Daoy (cell line): ENCODE results near the gene AXL. TPM values are rescaled to one million over a fixed set of nuclear protein-coding genes. Genes with fewer than 3 reads are reported as not detected.

Experiments used
- DNase-seq: peaks from one replicate; pipeline ENCODE4 v3.0.0-alpha.2; 2015; ENCODE audit warnings: low read depth
- total RNA-seq: library from RNA; depleted of rRNA; stranded (reverse); fragments of >200 nt; shearing (Covaris generic); gene quantifications from 2 replicates; pipeline ENCODE4 v1.2.3, GENCODE V29; 2014

AXL gene
- total RNA-seq, 1 experiment from 2014 or later = 170 TPM

DNA sequence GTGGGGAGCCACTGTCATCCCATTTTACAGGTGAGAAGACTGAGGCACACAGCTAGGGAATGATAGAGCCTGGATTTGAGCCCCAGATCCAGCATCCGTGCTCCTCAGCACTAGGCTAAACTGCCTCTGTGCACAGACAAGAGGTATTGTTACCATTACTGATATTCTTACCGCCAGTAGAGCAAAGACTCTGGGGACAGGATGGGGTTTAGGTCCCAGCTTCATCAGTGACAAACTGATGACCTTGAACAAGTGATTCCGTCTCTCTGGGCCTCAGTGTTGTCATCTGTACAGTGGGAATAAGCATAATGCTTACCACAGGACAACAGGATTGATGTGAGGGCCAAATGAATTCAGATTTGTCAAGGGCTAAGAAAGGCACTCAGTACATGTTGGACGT is 16.5 kb downstream of the AXL start:
- DNase-seq = no peak

DNA sequence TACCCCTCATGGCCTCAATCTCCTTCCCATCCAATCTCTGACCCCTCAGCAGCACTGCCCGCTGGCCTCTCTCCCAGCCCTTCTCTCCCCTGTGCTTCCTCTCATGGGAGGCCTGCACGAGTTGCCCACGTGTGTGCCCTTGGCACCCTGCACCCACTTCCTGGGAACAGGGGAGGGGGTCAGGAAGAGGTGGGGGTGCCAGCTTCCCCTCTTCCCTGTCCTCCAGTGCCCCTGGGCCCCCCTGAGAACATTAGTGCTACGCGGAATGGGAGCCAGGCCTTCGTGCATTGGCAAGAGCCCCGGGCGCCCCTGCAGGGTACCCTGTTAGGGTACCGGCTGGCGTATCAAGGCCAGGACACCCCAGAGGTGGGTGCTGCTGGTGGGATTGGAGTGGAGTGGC is 19.2 kb downstream of the AXL start:
- DNase-seq = no peak

DNA sequence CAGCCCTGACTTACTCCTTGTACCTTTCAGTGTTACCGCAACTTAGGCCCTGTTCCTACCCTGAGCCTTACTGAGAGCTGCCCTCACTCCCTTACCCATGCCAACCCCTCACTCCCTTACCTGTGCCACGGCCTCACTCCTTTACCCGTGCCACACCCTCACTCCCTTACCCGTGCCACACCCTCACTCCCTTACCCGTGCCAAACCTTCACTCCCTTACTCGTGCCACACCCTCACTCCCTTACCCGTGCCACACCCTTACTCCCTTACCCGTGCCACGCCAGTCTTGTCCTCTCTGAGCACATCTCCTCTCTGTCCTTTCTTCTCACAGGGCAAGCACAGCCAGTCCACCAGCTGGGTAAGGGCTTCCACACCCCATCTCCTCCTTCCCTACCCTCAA is 20.3 kb downstream of the AXL start:
- no peak for DNase-seq

DNA sequence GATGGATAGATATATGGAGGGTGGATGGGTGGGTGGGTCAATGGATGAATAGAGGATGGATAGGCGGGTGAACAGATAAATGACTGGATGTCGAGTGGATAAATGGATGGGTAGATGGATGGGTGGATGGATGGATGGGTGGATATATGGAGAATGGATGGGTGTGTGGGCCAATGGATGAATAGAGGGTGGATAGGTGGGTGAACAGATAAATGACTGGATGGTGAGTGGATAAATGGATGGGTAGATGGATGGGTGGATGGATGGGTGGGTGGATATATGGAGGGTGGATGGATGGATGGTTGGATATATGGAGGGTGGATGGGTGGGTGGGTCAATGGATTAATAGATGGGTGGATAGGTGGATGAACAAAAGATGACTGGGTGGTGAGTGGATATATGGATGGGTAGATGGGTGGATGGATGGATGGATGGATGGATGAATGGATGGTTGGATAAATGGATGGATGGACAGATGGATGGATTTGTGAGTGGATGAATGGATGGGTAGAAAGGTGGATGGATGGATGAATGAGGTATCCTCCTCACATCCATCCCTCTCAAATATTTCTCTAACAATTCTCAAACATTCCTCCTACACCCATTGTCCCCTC is 21.0 kb downstream of the AXL start:
- DNase-seq = no peak

DNA sequence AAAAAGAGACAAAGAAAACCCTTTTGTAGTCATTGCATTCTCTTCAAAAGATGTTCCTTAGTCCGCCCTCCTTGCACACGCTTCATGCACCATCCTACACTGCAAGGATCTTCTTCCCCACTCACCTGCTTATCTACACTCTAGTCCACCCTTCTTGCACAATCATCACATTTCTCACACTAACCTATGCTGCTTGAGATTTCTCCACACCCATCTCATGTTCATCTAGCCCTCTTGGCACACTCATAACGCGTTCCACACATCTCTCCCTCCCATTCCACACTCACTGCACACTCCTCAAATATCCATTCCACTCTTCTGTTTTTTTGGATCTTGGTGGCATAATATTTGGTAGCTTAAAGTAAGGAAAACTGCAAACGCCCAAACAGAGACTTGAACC is 22.8 kb downstream of the AXL start:
- no peak for DNase-seq

DNA sequence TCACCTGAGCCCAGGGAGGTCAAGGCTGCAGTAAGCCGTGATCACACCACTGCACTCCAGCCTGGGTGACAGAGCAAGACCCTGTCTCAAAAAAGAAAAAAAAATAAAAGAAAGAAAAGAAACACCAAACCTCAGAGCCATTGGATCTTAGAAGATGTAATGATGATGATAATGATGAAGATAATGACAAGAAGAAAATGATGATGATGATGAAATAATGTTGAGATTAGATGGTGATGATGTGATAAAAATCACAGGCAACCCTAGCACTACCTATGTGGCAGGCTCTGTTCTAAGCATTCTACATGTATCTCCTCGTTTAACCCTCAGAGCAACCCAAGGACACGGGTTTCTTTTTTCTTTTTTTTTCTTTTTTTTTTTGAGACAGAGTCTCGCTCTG is 25.1 kb downstream of the AXL start:
- no peak for DNase-seq

DNA sequence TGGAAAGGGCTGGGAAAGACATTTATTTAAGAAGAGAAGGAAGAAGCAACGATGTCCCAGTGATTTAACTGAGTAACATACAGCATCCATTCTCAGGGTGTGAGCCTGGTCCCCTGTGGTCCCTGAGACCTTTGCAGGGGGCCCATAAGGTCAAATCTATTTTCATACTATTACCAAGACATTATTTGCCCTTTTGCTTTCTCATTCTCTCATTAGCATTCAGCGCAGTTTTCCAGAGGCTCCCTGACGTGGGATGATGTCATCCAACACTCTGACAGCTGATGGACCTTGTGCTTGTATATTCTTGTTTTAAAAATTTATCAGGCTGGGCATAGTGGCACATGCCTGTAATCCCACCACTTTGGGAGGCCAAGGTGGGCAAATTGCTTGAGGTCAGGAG is 26.8 kb downstream of the AXL start:
- no peak for DNase-seq

DNA sequence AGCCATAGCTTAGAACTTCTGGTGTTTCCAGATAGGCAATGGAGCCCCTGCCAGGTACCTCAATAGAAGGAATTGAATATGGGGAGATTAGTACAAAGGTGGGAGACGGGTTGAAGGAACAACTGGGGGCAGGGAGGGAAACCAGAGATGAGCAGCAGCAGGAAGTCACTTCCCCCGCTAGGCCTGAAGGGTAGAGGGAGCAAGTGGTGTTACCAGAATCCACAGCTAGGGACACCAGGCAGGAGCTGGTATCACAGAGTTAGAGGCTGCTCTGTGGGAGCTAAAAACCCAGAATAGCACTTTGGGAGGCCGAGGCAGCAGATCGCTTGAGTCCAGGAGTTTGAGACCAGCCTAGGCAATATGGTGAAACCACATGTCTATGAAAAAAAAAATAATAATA is 29.9 kb downstream of the AXL start:
- no peak for DNase-seq

DNA sequence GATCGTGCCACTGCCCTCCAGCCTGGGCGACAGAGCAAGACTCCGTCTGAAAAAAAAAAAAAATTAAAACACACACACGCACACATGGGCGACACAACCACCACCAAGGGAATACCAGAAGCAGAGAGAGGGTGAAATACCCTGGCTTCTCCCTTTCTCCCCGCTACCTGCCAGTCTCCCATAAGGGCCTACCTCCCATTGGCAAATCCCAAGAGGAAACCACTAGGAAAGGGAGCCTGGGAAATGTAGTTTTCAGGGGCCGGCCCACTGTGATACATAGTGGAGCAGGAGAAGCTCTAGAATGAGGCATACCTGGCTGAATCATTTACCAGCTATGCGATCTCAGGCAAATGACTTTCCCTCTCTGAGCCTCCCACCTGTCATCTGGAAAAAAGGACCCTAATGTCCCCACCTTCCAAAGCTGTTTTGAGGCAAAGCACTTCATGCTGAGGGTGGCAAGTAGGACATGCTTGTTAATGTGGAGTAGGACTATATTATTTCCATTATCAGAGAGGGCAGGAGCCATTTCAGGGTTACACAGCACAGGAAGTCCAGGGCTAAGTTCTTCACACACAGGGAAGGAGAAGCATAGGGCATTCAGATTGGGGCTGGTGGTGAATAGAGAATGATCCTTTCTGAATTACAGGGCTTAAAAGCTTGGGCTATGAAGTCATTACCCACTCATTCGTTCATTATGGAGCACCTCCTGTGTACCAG is 30.8 kb downstream of the AXL start:
- no peak for DNase-seq

DNA sequence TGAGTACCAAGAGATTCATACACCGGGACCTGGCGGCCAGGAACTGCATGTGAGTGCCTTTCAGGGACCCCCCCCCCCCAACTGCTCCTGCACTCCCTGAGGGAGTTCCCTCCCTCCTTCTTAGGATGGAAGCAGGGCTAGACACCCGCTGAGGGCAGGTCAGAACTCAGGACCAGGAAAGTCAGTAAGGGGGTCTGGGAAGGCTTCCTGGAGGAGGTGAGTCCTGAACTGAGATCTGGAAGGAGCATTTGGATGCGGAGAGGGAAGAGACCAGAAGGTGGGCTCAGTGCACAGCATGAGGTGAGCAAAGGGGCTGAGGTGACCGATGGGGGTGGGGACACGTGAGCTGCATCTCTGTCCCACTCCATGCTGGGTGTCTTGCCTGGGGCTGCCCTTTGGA is 34.6 kb downstream of the AXL start:
- no peak for DNase-seq

DNA sequence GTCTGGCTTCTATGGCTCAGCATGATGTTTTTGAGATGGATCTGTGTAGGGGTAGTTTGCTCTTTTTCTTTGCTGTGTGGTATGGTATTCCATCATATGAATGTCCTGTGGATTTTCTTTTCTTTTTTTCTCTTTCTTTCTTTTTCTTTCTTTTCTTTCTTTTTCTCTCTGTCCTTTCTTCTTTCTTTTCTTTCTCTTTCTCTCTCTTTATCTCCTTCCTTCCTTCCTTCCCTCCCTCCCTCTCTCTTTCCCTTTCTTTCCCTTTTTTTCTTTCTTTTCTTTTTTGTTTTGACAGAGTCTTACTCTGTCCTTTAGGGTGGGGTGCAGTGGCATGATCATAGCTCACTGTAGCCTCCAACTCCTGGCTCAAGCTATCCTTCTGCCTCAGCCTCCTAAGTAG is 36.1 kb downstream of the AXL start:
- DNase-seq = no peak

DNA sequence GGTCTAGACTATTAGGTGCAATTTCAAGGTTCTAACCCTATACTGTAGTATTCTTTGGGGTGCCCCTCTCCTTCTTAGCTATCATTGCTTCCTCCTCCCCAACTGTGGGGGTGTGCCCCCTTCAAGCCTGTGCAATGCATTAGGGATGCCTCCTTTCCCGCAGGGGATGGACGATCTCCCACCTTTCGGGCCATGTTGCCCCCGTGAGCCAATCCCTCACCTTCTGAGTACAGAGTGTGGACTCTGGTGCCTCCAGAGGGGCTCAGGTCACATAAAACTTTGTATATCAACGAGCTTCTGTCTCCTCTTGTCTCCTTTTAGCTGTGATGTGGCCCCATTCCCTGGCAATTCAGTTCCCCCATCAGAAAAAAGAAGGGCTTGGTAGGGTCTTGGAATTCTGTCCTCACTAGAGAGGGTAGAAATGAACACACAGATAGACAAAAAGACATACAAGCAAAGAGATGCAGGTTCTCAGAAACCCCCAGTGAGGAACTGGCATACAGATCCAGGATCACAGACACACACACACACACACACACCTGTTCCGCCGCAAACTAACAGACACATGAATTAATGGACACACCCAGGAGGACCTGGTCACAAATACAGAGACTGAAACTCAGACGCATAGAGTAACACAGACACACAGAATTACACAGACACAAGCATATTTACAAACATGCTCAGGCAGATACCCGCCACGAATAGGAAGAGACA is 42.6 kb downstream of the AXL start:
- DNase-seq = no peak

DNA sequence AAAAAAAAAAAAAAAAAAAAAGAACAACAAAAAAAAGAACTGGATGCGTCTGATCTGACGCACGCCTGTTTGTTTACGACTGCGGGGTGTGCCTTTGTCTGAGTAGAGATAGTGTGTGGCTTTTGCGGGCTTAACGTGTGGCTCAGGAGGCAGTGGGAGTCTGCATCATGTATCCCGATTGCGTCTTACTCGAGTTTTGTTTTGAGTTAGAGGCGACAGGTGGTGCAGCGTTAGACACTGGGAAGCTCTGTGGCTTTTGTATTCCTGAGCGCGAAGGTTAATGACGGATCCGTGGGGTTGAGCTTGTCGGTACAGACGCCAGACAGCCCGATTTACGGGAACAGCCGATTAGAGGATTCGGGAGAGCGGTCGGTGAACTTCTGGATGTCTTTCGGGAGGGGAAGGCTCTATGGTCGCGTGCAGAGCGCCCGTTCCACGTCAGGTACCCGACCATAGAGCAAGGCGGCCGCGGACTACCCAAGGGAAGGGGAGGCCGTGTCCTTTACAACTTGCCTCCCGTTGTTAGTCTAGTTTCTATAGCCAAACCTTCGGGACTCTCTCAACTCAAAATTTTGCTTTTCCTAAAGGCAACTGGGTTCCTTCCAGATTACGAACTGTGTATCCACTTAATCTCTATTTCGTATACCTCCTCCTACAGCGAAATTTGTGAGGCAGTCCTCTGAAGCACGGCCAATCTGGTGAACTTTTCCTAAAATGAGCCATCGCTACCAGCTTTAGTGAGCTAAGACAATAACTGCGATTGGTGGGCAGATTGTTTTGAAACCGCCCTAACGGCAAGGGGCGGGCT is 44.2 kb downstream of the AXL start:
- DNase-seq = peak; percentile 69

DNA sequence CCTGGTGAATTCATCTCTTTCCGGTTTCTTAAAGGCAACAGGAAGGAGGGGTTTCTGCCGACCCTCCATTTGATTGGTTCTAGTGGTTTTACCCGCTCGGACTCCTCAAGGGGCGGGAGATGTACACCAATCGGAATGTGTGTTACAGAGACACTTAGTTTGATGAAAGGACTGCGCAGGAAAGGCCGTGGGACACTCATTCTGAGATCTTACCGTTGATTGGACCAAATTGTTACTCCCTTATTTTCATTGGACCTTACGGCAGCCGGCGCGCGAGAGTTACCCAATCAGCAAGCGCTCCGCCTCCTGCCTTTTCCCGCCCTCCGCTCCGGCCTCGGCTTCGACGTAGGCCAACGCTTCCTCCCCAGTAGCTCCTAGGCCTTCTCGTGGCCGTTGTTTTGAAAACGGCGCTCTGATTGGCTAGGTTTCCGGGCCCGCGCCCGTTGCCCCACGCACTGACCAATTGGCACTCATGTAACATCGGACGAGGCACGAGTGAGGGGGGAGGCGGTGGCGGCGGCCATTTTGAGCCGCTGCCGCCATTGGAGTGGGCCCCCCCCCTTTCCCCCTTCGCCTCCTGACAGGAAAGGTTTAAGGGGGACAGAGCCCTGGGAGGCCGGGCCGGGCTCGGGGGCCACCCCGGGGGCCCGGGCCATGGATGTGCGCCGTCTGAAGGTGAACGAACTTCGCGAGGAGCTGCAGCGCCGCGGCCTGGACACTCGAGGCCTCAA is 45.0 kb downstream of the AXL start, which contains the start of gene HNRNPUL1:
TSS of gene HNRNPUL1 (plus strand) at position 523 of the 731 bp plus-strand sequence. CDS start at position 655, 132 bp downstream.
- peak; percentile 99 for DNase-seq

DNA sequence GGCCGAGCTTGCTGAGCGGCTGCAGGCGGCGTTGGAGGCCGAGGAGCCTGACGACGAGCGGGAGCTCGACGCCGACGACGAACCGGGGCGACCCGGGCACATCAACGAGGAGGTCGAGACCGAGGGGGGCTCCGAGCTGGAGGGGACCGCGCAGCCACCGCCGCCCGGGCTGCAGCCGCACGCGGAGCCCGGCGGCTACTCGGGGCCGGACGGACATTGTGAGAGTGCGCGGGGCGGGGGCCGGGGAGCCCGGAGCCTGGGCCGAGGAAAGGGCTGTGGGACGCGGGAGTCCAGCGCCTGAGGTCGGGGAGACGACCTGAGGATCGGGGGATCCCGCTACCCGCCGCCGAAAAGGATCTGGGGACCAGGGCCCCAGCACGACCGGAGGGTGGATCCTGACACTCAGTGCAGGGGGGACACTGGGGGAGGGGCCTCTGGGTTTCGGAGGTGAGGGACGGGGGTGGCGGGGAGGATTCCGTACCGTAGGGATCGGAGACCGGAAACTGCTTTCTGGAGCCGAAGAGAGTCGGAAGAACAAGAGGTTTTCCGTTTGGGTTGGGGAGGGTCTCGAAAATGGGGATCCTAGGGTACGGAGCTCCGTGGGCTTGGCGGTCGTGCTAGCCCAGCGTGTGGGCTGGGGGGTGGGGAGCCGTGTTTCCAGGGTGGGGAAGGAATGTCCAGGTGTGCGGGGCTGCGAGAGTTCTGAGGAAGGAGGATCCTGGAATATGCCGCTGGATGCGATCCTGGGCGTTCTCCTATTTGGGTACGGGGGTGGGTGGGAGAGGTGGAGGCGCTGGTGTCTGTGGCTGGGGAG is 45.8 kb downstream of the AXL start:
- DNase-seq = peak; percentile 67

DNA sequence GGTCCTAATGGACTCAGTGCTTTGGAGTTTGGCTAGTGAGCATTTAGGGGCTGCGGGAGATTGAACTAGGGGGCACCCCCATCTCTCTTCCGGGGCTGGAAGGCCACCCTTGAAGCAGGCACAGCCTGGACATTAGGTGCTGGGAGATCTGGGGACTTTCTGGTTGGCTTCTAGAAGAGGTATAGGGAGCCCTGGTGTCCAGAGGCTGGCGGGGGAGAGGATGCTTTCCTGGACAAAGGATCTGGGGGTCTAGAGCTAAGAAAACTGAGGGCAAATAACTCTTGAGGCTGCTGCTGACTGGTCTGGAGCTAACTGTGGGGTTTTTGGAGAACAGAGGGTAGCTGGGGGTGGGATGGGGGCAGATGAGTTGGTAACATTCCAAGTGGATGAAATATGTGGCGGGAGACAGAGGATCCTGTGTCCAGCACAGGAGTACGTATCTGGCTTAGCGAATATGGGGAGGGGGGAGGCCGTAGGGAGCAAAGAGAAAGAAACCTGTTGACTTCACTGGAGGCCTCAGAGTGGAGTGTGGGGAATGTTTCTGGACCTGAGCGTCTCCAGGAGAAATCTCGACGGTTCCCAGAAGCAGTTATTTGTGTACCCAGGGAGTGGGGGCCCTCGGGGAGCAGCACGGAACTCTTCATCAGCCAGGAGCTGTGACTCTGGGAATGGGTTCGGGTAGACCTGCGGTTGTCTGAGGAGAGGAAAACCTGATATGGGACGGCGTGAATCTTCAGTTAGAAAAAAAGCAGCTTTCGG is 46.6 kb downstream of the AXL start:
- DNase-seq = peak; percentile 28

DNA sequence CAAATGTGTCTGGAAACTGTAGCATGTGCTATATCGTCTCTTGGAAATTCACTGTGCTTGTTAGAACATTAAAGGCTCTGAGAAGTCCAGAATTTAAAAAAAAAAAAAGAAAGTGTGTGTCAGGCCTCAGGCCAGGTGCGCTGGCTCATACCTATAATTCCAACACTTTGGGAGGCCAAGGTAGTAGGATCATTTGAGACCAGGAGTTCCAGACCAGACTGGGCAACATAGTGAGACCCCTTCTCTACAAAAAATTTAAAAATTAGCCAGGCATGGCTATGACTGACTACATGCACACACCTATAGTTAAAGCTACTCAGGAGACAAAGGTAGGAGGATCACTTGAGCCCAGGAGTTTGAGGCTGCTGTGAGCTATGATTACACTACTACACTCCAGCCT is 50.0 kb downstream of the AXL start:
- DNase-seq = no peak

DNA sequence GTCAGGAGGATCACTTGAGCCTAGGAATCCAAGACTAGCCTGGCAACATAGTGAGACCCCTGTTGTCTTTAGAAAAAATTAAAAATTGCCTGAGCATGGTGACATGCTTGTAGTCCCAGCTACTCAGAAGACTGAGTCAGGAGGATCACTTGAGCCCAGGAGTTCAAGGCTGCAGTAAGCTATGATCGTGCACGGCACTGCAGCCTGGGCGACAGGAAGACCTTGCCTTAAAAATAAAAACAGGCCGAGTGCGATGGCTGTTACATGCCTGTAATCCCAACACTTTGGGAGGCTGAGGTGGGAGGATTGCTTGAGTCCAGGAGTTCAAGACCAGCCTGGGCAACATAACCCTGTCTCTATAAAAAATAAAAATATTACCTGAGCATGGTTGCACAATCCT is 50.5 kb downstream of the AXL start:
- no peak for DNase-seq

DNA sequence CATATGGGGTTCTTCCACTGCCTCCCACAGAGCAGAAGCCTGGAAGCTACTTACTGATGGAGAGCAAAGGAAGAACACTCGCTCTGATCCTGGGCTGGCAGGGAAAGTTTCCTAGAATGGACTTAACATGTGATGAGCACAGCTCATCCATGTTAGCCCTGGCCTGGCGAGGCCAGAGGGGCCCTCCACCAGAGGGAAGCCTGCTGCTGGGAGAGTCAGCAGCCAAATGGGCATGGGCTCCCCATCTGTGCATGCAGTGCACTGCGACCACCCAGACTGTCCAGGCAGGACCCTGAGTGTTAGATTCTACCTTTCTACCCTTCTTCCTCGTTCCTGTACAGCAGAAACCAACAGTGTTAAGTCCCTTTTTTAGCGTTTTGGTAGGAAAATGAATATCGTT is 54.1 kb downstream of the AXL start:
- DNase-seq = no peak

DNA sequence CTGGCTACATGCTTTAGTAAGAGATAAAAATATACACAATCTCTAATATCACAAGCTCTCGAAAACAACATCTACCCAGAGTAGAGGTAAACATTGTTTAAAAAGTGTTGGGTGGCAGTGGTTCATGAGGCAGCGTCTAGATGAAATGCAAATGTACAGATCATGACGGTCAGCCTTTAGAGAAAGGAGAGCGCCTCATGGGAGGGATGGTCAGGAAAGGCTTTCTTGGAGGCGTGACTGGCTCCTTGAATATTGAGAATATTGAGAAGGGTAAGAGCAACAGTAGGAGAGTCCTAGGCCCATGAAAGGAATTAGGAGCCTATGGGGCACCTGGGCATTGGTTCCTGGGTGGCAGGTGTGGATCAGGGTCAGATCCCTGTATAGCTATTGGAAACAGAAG is 55.8 kb downstream of the AXL start:
- no peak for DNase-seq
